ENCODE measurements around the gene LIPI.

GRCh38 chr21:14074177-14074576 is 136.6 kb downstream of the LIPI start:
- TF ChIP-seq EZH2 (IDR thresholded peaks at IDR 0.05; ENCODE audit: borderline replicate concordance, low read length) = no peak
- no peak for TF ChIP-seq CTCF (IDR thresholded peaks at IDR 0.05; ENCODE audit: low read length)

Data from OCI-LY1 (cell line).